ENCODE measurements around the gene ANKRD24.
"Not testable (repeated sequence)": the region's sequence is repeated elsewhere in the genome, so short reads cannot be mapped to it uniquely, and the experiment has no call there.

Gene ANKRD24

DNA sequence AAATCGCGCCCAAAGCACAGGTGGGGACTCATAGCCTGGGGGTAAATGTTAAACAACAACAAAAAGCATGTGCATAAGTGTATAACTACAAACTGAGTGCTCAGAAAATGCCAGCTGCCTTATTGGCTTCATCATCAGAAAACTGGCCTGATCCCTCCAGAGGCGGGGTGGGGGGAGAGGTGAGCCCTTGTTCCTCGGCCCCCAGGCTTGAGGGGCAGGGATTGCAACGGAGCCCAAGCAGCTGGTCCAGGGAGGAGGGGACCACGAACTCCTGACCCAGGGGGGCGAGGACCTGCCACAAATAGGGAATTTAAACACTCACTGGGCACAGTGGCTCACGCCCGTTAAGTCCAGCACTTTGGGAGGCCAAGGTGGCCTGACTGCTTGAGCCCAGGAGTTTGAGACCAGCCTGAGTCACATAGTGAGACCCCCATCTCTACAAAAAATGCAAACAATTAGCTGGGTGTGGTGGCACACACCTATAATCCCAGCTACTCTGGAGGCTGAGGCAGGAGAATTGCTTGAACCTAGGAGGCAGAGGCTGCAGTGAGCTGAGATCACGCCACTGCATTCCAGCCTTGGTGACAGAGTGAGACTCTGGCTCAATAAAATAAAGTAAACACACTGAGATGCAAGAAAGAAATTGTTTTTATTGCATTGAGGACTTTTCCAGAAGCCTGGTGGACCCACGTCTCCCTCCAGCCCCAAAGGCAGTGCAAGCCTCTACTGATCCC lies 8.8 kb upstream of the ANKRD24 start:
- DNase-seq (ENCODE audit: low read depth), result no peak

DNA sequence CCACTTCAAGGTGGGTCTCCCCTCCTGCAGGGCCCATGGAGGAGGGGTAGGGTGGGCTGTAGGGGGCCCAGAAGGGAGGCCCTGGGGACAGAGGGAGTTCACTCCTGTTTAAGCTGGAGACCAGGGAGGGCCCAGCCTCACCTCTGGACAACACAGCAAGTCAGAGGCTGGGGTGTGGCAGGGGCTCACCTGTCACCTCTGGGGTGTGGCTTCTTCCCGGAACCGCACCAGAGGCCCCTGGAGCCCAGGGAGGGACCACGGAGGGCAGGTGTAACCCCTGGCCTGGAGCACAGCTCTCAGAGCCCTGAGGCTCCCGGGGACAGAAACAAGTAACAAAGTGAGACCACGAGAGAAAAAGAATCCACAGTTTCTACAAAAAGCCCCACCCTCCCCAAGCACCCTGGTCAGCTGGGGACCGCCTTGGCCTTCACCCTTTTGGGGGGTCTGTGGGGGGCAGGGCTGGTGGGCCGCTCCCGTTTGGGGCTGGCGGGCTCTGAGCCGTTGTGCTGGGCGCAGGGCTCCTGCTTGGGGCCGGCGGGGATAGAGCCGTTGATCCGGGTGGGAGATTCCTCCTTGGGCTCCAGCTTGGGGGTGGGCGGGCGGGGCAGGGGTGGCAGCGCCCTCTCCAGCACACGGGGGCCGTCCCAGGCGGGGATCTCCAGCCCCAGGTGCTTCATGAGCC lies 8.1 kb upstream of the ANKRD24 start:
- DNase-seq (ENCODE audit: low read depth), result no peak

DNA sequence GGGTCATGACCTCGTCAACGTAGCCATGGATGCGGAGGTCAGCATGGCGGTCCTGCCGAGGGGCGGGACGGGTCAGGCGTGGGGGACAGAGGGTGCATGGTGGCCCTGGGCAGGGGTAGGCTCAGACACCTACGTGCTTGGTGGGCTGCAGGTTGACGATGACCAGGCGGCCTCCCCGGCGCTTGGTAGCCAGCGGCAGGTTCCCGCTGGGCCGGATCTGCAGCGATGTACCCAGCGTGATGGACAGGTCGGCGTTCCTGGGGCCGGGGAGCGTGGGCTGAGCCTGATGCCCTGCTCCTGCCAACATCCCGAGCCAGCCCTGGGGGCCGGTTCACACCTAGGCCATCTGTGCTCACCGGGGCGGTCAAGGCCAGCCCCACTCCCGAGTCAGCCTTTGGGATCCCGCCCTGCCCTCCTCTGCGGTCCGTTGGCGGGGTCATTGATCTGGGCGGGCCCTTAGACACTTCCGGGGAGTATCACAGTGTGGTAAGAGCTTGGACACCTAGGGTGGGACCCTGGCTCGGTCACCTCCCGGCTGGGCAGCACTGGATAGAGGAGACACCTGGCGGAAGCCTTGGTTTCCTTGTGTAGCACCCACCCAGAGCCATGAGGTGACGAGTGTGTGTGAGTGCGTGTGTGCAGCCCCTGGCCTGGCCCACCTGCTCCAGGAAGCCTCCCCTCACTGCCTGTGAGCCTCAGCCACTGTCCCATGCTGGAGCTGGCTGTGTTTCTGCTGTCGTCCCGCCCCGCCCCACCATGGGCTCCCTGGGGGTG lies 7.4 kb upstream of the ANKRD24 start:
- DNase-seq (ENCODE audit: low read depth), result no peak

DNA sequence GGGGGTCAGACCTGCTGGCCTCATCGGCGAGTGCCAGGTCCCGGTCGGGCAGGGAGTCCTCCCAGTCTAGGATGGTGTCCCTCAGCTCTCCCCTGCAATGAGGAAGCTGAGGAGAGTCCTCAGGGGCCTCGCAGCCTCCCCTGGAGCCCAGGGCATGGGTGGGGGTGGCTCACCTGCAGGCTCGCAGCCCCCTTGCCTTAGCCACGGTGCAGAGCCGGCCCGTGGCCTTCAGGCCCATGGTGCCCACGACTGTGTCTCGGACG lies 6.9 kb upstream of the ANKRD24 start:
- no peak for DNase-seq (ENCODE audit: low read depth)

DNA sequence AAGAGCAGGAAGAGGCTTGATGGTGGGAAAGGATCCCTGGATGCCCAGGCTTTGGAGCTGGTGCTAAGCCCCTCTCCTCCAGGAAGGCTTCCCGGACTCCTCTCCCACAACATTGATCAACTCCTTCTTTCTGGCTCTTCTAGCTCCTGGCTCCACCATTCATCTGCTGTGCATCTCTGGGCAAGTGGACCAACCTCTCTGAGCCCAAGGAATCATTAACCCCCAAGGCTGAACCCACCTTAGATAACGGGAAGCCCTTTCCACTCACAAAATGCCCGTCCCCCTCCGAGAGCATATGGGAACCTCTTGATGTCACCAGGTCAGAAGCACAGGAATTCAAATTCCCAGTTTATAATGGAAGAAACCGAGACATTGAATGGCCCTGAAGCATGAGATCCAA lies 5.3 kb upstream of the ANKRD24 start:
- no peak for DNase-seq (ENCODE audit: low read depth)

DNA sequence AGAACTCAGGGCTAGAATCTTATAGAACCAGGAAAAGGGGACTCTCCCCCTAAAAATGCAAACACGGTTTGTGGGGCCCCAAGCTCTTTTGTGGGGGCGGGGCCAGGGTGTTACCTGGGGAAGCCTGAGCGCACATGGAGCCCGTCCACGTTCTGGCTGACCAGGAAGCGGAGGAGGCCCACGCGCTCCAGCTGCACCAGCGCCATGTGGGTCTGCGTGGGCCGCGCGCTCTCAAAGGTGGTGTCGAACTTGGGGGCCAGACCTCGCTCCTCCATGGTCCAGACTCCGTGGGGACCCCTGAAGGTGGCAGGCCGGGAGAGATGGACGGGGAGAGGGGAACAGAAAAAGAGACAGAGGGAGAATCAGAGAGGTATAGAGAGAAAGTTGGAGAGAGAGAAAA lies 3.5 kb upstream of the ANKRD24 start:
- no peak for DNase-seq (ENCODE audit: low read depth)

DNA sequence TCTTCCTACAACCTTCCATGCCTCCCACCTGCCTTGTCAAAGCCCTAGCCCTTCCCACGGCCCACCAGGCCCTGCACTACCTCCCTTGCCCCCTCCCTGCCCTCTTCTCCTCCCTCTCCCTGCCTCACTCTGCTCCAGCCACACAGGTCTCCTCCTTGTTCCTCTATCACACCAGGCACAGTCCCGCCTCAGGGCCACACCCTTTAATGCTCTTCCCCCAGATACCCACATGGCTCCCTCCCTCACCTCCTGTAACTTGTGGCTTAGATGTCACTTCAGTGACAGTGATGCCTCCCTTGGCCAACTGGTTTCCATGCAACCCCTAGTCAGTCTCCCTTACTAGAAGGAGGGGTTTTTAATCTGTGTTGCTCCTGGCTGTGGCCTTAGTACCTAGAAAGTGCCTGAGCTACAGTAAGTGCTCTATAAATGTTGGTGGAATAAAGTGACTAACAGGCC lies 1.4 kb upstream of the ANKRD24 start:
- DNase-seq (ENCODE audit: low read depth), result no peak

DNA sequence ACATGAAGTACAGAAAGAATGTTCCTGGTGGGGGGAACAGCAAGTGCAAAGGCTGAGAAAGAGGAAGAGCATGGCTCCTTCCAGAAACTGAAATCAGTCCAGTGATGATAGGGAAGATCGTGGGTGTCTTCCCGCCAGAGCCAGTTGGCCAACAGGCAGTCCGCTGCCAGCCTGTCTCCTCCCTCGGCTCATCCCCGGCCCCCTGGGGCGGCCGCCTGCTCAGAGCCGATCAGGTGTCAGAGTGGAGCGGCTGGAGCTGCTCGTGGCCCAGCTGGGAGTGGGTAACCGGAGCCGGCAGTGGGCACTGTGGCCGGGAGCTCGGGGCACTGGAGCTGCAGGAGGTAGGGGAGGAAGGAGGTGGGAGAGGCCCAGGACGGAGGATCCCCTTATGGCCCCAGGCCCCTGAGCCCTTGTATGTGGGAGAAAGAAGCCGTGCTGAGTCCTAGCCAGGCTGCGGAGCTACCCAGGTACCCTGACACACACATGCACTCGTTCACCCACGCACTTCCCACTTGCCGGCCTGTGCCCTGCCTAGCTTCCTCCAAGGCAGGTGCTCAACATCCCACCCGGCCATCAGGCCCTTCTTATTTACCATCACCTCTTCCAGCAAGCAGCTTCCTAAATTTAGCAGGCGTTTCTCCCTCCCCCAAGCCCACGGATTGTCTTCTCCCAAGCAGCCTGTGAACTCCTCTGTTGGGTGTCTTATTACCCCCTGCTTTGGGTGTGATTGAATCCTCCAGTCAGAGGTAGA lies 1.7 kb downstream of the ANKRD24 start:
- DNase-seq (ENCODE audit: low read depth), result no peak

DNA sequence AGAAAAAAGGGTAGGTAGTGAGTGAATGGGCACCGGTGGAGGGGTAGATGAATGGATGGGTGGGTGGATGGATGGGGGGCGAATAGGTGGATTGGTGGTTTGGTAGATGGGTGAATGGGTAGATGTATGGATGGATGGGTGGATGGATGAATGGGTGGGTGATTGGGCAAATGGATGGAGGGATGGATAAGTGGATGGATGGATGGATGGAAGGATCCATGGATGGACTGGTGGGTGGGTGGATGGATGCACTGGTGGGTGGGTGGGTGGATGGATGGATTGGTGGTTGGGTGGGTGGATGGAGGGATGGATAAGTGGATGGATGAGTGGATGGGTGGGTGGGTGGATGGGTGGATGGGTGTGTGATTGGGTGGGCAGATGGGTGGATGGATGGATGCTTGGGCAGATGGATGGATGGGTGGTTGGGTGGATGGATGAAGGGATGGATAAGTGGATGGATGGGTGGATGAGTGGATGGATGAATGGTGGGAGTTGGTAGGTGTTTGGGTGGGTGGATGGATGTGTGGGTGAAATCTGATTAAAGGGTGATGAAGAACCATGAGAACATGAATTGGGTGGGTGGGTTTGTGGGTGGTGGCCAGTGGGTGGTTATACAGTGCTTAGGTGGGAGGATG lies 2.3 kb downstream of the ANKRD24 start:
- no peak for DNase-seq (ENCODE audit: low read depth)

DNA sequence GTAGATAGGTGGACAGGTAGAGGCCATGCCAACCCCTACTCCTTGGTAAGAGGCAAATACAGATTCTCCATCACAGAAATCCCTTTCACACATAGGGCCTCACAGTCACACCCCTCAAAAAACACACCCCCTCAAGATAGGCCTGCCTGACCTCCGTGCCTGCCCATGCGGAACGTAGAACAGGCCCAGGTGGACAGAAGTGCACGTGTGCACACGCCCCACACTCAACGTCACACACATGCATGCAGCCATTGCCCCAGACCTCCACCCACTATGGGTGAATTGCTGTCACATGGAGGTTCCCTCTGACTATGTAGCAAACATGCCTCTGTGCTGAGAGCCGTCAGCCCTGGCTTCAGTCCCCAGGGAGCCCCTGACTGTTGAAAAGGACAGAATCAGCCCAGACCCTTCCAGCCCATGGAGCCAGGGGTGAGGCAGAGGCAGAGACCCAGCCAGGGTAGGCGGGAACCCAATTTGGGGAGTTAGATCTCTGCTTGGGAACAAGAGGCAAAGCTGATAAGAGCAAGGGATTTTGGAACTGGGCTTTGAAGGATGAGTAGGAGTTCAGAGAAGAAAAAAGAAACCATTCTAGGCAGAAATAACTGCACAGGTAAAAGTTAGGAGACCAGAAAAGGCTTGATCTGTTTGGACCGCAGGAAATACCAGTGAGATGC lies 3.1 kb downstream of the ANKRD24 start:
- no peak for DNase-seq (ENCODE audit: low read depth)

DNA sequence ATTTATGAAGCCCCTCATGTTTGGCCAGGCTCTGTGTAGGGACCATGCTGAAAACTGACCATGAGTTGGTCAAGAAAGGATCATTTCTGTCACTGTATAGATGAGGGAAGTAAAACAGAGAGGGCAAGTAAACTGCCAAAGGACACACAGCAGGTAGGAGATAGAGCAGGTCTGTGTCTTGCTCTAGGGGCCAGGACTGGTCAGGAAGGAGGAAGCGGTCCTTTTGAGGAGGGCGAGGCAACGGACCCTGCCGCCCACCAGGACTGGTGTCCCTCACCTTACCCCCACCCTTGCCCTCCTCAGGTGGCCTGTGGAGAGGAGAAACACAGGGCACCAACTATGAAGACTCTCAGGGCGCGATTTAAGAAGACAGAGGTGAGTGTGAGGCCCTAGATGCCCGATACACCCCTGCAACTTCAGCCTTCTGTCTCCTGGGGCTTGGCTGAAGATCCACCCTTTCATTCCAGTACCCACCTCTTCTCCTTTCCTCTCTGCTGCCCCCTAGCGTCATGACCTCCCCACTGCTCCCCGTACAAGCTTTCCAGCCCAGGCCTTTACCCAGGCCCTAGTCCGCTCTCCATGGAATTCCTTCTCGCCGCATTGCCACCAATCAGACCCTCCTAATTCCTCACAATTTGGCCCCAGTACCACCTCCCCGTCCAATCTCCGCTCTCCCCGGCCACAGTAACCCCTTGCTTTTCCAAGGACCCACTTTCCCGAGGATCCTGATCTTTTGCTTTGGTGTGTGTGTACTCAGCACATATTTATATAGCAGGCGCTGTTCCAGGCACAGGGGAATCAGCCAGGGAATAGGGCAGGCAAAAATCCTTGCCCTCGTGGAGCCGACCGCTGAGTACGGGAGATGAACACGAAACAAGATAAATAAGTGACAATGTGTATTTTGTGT lies 3.9 kb downstream of the ANKRD24 start:
- DNase-seq (ENCODE audit: low read depth), result peak; percentile 78

DNA sequence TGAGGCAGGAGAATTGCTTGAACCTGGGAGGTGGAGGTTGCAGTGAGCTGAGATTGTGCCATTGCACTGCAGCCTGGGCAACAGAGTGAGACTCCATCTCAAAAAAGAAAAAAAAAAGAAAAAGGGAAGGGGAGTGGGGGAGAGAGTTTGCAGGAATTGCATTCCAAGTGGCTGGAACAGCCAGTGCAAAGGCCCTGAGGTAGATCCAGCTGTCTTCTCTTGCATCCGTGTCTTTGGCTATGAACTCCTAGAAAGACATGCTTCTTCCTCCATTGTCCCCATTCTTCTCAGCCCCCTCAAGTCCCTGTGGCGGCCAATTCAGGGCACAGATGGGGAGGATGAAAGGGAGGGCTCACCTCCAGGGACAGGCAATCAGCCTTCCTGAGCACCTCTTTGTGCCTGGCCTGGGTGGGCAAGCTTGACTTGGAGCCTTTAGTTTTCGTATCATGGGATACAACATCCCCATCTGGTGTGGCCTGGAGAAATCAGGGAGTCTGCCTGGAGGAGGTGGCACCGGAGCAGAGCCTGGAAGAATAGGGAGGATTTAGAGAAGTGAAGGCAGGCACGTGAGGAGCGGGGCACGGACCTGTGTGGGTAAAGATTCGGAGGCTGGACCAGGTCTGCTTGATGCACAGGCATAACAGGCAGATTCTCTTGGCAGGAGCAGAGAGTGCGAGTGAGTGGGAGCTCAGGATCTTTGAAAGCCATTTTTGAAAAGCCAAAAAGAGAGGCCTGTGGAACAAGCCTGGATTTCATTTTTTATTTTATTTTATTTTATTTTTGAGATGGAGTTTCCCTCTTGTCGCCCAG lies 5.0 kb downstream of the ANKRD24 start:
- DNase-seq (ENCODE audit: low read depth), result no peak

DNA sequence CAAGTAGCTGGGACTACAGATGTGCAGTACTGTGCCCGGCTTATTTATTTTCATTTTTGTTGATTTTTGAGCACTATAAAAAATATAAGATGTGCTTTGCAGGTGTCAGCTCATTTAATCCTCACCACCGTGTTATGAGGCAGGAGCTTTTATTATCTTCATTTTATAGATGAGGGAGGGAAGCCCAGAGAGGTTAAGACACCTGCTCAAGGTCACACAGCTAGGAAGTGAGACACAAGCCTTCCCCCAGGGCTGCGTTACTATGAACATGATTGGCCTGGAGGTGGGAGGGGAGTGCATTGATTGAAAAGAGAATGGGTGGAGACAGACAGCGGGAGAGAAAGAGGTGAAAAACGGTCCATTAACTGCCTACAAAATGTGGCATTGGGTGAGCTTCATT lies 7.2 kb downstream of the ANKRD24 start:
- no peak for DNase-seq (ENCODE audit: low read depth)

DNA sequence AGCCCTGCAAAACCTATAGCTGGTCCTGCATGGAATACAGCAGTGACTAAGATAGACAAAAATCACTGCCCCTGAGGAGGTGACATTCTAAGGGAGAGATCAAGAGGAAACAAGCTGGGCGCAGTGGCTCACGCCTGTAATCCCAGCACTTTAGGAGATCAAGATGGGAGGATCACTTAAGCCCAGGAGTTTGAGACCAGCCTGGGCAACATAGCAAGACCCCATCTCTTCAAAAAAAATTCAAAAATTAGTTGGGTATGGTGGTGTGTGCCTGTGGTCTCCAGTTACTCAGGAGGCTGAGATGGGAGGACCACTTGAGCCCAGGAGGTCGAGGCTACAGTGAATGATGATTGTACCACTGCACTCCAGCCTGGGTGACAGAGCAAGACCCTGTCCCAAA lies 10.0 kb downstream of the ANKRD24 start:
- not testable (repeated sequence) for DNase-seq (ENCODE audit: low read depth)

DNA sequence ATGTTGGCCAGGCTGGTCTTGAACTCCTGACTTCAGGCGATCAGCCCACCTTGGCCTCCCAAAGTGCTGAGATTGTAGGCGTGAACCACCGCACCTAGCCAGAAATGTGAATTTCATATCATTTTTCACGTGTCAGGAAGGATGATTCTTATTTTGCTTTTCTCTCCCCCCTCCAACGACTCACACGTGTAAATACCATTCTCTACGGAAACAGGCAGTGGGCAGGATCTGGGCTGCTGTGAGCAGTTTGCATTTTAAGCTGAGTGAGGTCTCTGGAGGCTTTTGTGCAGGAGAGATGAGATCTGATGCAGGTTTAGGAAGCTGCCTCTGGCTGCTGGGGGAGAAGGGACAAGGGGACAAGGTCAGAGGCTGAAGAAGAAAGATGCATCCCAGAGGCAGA lies 11.9 kb downstream of the ANKRD24 start:
- DNase-seq (ENCODE audit: low read depth), result no peak

DNA sequence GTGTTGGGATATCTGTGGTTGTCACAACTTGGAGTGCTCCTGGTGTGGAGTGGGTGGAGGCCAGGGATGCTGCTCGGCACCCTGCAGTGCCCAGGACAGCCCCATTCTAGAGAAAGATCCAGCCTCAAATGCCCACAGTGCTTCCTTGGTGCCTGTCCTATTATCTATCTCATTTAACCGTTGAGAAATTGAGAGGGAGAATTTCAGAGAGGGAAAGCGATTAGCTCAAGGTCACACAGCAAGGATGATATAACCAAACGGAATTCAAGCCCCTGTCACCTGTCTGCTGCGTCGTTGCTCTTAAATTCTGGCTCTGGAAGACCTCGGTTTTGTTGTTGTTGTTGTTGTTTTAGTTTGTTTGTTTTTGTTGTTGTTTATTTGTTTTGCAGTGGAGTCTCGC lies 13.5 kb downstream of the ANKRD24 start:
- no peak for DNase-seq (ENCODE audit: low read depth)

DNA sequence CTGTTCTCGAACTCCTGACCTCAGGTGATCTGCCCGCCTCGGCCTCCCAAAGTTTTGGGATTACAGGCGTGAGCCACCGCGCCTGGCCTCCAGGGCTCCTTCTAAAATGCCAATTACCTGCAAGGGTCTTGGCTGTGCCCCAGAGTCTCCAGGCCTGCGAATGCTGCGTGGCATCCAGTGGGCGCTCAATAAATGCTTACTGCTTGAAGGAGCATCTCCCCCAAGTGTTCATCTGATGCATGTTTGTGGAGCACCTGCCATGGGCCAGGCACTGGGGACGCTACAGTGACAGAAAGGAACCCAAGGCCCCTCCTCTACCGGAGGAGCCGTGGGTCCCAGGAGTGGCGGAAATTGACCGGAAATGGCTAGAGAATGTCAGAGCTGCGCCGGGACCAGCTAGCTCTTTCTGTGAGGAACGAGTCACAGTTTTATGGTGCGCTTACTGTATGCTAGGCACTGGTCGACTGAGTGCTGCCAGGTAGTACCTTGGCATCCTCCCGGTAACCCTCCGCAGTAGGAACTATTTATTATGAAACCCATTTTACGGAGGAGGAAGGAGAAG lies 14.2 kb downstream of the ANKRD24 start:
- DNase-seq (ENCODE audit: low read depth), result no peak

DNA sequence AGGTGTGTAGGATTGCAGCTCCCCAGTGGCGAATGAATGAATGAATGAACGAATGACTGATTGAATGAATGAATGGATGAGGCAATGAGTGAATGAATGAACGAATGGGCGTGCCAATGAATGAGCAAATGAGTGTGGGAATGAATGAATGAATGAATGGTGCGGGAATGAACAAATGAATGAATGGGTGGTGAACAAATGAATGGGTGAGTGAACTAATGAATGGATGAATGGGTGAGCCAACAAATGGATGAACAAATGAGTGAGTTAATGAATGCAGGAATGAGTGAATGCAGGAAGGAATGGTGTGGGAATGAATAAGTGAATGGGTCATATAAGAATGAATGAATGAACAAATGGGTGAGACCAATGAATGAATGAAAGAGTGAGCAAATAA lies 14.7 kb downstream of the ANKRD24 start:
- DNase-seq (ENCODE audit: low read depth), result no peak
